HepG2 (cell line): Measurements from ENCODE around the gene SAMD5. TPM values are rescaled to one million over a fixed set of nuclear protein-coding genes. Genes with fewer than 3 reads are reported as not detected.
A peak's percentile ranks its signal among the peaks of the same experiment; 100 is the strongest.

Experiments used
- ATAC-seq: fragments of 200-7000 bp; cut with Tn5 transposase; 3 replicates; pipeline ENCODE4 v1.9.1; 2020; ENCODE audit warnings: mild to moderate bottlenecking, moderate library complexity
- BruUV-seq: library from RNA; stranded (reverse); fragments of 400-500 nt; replicated peaks from 2 replicates; lab custom pipeline; 2021; lab: Mats Ljungman, UMichigan
- CTCF ChIA-PET: fragments of 300-600 bp; formaldehyde crosslinking; extraction: SDS; loops from one replicate; lab custom pipeline; 2021; ENCODE audit warnings: low total read pairs, inconsistent platforms, low intra/inter-chr PET ratio; lab: Yijun Ruan, JAX
- POLR2A ChIA-PET: fragments of 350-600 bp; sonication (Branson Sonifier 250); formaldehyde crosslinking; loops from one replicate; lab custom pipeline; 2020; ENCODE audit warnings: antibody characterized with exemption, inconsistent platforms; lab: Yijun Ruan, JAX
- DNase-seq: peaks from one replicate; pipeline ENCODE4 v3.0.0-alpha.2; 2015; ENCODE audit warnings: low spot score
- FAIRE-seq: peaks from 3 replicates; lab custom pipeline; 2011; peaks lifted over from hg19 to GRCh38; lab: Jason Lieb, UNC
- H2AFZ ChIP-seq: one replicate; pipeline ENCODE4 v1.6.1; 2011; ENCODE audit warnings: low read length, inconsistent platforms
- H3K27ac ChIP-seq: fragments of 300-600 bp; 3 replicates; pipeline ENCODE4 v1.8.0; 2011; ENCODE audit warnings: mixed run types, mild to moderate bottlenecking, mixed read lengths, low read length, inconsistent platforms; ENCODE audit not compliant: insufficient read depth; ENCODE audit errors: extremely low read length
- H3K27me3 ChIP-seq, 2 experiments: fragments of 200-600 bp in 1 of 2; 2 replicates in 1 of 2; 3 replicates in 1 of 2; pipeline versions ENCODE4 v1.6.0 to v1.8.0; 2011; ENCODE audit warnings: low read length in 2 of 2, mild to moderate bottlenecking in 2 of 2, moderate library complexity in 2 of 2, inconsistent platforms in 1 of 2; ENCODE audit not compliant: insufficient read depth in 2 of 2, control insufficient read depth in 1 of 2
- H3K36me3 ChIP-seq, 2 experiments: fragments of 200-600 bp in 1 of 2; replicated peaks in 1 of 2; 2 replicates in 1 of 2; 3 replicates in 1 of 2; pipeline versions ENCODE4 v1.5.1 to v1.8.0; 2011; ENCODE audit warnings: low read length in 2 of 2, inconsistent platforms in 1 of 2; ENCODE audit not compliant: insufficient read depth in 2 of 2, control insufficient read depth in 1 of 2
- H3K4me1 ChIP-seq: 2 replicates; pipeline ENCODE4 v1.5.1; 2012; ENCODE audit warnings: low read length, inconsistent platforms; ENCODE audit not compliant: insufficient read depth
- H3K4me2 ChIP-seq: 2 replicates; pipeline ENCODE4 v1.6.0; 2011; ENCODE audit warnings: low read depth, low read length, inconsistent platforms
- H3K4me3 ChIP-seq, 3 experiments: fragments of 200-600 bp in 1 of 3; sonication (generic), shearing (Covaris generic) in 1 of 3; replicated peaks in 1 of 3; 2 replicates each; pipeline ENCODE4 v1.5.1; 2011 to 2016; ENCODE audit warnings: low read length in 3 of 3, inconsistent platforms in 2 of 3, low read depth in 2 of 3, mild to moderate bottlenecking in 2 of 3, control low read depth in 1 of 3, mixed read lengths in 1 of 3; ENCODE audit not compliant: insufficient read depth in 1 of 3
- H3K79me2 ChIP-seq: one replicate; pipeline ENCODE4 v1.6.1; 2011; ENCODE audit warnings: low read length, inconsistent platforms; ENCODE audit not compliant: insufficient read depth
- H3K9ac ChIP-seq: 2 replicates; pipeline ENCODE4 v1.6.0; 2011; ENCODE audit warnings: mild to moderate bottlenecking, low read depth, low read length, inconsistent platforms; ENCODE audit not compliant: insufficient read depth
- H3K9me3 ChIP-seq: 2 replicates; pipeline ENCODE4 v1.5.1; 2012; ENCODE audit warnings: mild to moderate bottlenecking, low read length
- H4K20me1 ChIP-seq: 2 replicates; pipeline ENCODE4 v1.6.0; 2011; ENCODE audit warnings: inconsistent platforms, mild to moderate bottlenecking, low read length, moderate library complexity; ENCODE audit not compliant: insufficient read depth
- BRD4 ChIP-seq: sonication (generic); formaldehyde crosslinking; IDR thresholded peaks from 2 replicates; pipeline ENCODE4 v1.4.0; 2020; ENCODE audit warnings: missing genetic modification reagents
- CREM ChIP-seq, 2 experiments: sonication (generic) in 1 of 2; formaldehyde crosslinking in 1 of 2; IDR thresholded peaks; 2 replicates each; pipeline versions ENCODE4 v1.4.0 to v1.6.1; 2016 to 2020; ENCODE audit warnings: antibody characterized with exemption in 1 of 2, mild to moderate bottlenecking in 1 of 2, missing genetic modification reagents in 1 of 2
- FOXM1 ChIP-seq: sonication (generic); formaldehyde crosslinking; IDR thresholded peaks from 2 replicates; pipeline ENCODE4 v1.5.0; 2020; ENCODE audit warnings: missing genetic modification reagents
- GLI4 ChIP-seq: sonication (generic); formaldehyde crosslinking; IDR thresholded peaks from 2 replicates; pipeline ENCODE4 v1.5.1; 2020; ENCODE audit warnings: missing genetic modification reagents, mild to moderate bottlenecking, moderate library complexity, borderline replicate concordance
- IRF2 ChIP-seq: IDR thresholded peaks from 2 replicates; pipeline ENCODE4 v1.6.1; 2018; ENCODE audit warnings: missing genetic modification reagents, missing compliant biosample characterization
- KLF15 ChIP-seq: sonication (generic); formaldehyde crosslinking; IDR thresholded peaks from 2 replicates; pipeline ENCODE4 v1.8.1; 2023; ENCODE audit warnings: borderline replicate concordance, mild to moderate bottlenecking, inconsistent platforms, missing genetic modification reagents, mixed read lengths
- NAIF1 ChIP-seq: sonication (generic); formaldehyde crosslinking; IDR thresholded peaks from 2 replicates; pipeline ENCODE4 v1.5.0; 2020; ENCODE audit warnings: mild to moderate bottlenecking, missing genetic modification reagents, borderline replicate concordance
- NCOA2 ChIP-seq: sonication (generic); formaldehyde crosslinking; IDR thresholded peaks from 2 replicates; pipeline ENCODE4 v1.8.0; 2022; ENCODE audit warnings: inconsistent platforms
- RFXANK ChIP-seq: IDR thresholded peaks from 2 replicates; pipeline ENCODE4 v1.6.1; 2016
- RFXAP ChIP-seq: sonication (generic); formaldehyde crosslinking; IDR thresholded peaks from 2 replicates; pipeline ENCODE4 v1.4.0; 2020; ENCODE audit warnings: missing genetic modification reagents, borderline replicate concordance
- ZFP82 ChIP-seq: sonication (generic); formaldehyde crosslinking; IDR thresholded peaks from 2 replicates; pipeline ENCODE4 v1.5.1; 2020; ENCODE audit warnings: mild to moderate bottlenecking, missing genetic modification reagents, borderline replicate concordance
- ZNF33A ChIP-seq: sonication (generic); formaldehyde crosslinking; IDR thresholded peaks from 2 replicates; pipeline ENCODE4 v1.5.1; 2020; ENCODE audit warnings: missing genetic modification reagents, mild to moderate bottlenecking, moderate library complexity, borderline replicate concordance
- ZNF383 ChIP-seq: sonication (generic); formaldehyde crosslinking; IDR thresholded peaks from 2 replicates; pipeline ENCODE4 v1.4.0; 2020; ENCODE audit warnings: missing genetic modification reagents, mild to moderate bottlenecking, borderline replicate concordance
- ZNF44 ChIP-seq: sonication (generic); formaldehyde crosslinking; IDR thresholded peaks from 2 replicates; pipeline ENCODE4 v1.5.1; 2020; ENCODE audit warnings: mild to moderate bottlenecking, missing genetic modification reagents
- WGBS: methylation state at CpG from one replicate; pipeline ENCODE4 v1.1.6; 2017; ENCODE audit warnings: low lambda C conversion rate; 5-methylcytosine and 5-hydroxymethylcytosine counted together
- in situ Hi-C: cut with HindIII; loops from 2 replicates; pipeline ENCODE4 v1.10.0; 2017; ENCODE audit warnings: low pct_unique_long_range_greater_than_20kb; ENCODE audit not compliant: extremely low pct_ligation_motif_present
- intact Hi-C: fragments of 100-400 bp; cut with micrococcal nuclease; formaldehyde crosslinking; loops from one replicate; pipeline ENCODE4 v1.10.0; 2022; ENCODE audit not compliant: unreplicated experiment
- polyA plus RNA-seq, 8 experiments: library from polyadenylated mRNA; depleted of rRNA in 3 of 8; stranded (reverse) in 7 of 8; unstranded in 1 of 8; fragments of >200 nt; fragmentation: Illumina TruSeq in 4 of 8; extraction: Trizol in 4 of 8; gene quantifications; 2 replicates each; pipeline versions ENCODE4 v1.2.1 to v1.2.3, GENCODE V29; 2011 to 2016; ENCODE audit warnings: low read depth in 4 of 8, missing spikeins in 1 of 8, mixed read lengths in 1 of 8; ENCODE audit not compliant: insufficient read depth in 1 of 8
- total RNA-seq, 5 experiments: library from RNA; depleted of rRNA; stranded (reverse); fragments of >200 nt; fragmentation: Illumina TruSeq; extraction: Trizol; gene quantifications; 2 replicates each; pipeline ENCODE4 v1.2.3, GENCODE V29; 2016; ENCODE audit warnings: low read depth in 1 of 5
- TF ChIP-seq, protein P1 (sequence below): sonication (generic); formaldehyde crosslinking; conservative IDR thresholded peaks from 2 replicates; pipeline ENCODE4 v1.8.0; 2022; ENCODE audit warnings: low read depth, missing genetic modification reagents
- TF ChIP-seq, protein P2 (sequence below): sonication (generic); formaldehyde crosslinking; IDR thresholded peaks from 2 replicates; pipeline ENCODE4 v1.8.1; 2023; ENCODE audit warnings: missing genetic modification reagents, inconsistent platforms, borderline replicate concordance

SAMD5 gene
- total and polyA plus RNA-seq, 2 of the 13 experiments (the other 11 are each of a cell fraction or from before 2014, with no cell fraction given) = 0.02 to 0.07 TPM

DNA sequence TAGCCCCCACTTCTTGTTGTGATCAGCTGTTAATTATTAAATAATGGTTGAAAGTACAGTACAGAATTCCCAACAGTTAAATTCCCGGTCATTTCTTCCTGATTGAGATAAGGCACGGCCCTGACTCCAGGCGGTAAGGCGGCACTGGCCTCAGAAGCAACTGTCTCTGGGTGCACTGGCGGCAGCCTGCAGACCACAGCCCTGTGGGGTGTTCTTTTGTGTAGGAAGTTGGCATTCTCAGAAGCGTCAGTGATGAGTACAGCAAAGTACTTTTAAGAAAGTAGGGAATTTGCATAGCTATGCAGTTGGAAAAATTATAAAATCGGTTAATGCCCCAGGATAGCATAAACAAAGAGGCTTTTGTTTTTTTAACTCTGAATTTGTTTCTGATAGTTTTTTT is 50.5 kb downstream of the SAMD5 start:
- ChIA-PET CTCF (no interaction called here), POLR2A (no interaction called here)
- BruUV-seq = no TSS peak
- Histone ChIP-seq H3K27ac (no peak overlapping the region), H2AFZ (no peak overlapping the region), H3K27me3 (peaks cover 0 to 14% of the 10 kb centered on the region in 2 experiments; a peak in 1 of 5 replicates), H3K9me3 (no peaks in the 10 kb centered on the region), H3K36me3 (no peaks in the 10 kb centered on the region), H3K9ac (no peak overlapping the region), H3K4me3 (no peak overlapping the region), H4K20me1 (no peaks in the 10 kb centered on the region), H3K79me2 (no peaks in the 10 kb centered on the region), H3K4me1 (no peaks in the 10 kb centered on the region), H3K4me2 (no peak overlapping the region)
- peak; percentile 58; the same call in 2 of the 3 replicates for ATAC-seq
- TF ChIP-seq FOXM1 (no peak), ZNF33A (CRISPR knock-in tag) (no peak), ZNF383 (CRISPR knock-in tag) (no peak), NCOA2 (no peak), KLF15 (CRISPR knock-in tag) (no peak)
- FAIRE-seq = no peak
- DNase-seq = no peak
- intact Hi-C loops = no loop called here
- 13% methylated on average over 7 of the region's 7 CpGs for WGBS
- in situ Hi-C loops = no loop called here

DNA sequence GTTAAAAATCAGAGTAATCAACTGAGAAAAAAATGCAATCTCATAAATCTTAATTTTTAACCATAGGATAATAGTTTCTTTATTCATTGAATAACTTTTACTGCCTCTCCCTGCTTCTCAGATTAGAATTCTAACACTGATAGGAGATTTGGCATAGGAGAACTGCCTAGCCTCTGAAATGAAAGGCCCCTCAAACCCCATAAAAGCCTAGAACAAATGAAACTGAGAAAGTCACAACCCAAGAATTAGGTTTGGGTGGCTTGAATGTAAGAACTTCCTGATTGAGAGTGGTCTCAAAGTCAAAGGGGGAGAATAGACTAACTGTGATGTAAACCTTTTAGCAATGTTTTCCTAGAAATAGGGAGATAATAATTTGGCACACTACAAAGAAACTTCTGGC is 52.2 kb downstream of the SAMD5 start:
- H4K20me1 ChIP-seq = no peaks in the 10 kb centered on the region
- in situ Hi-C loops (no loop called here), intact Hi-C loops (no loop called here)
- no peak overlapping the region for H3K4me2 ChIP-seq
- H3K9me3 ChIP-seq = no peaks in the 10 kb centered on the region
- H3K4me3 ChIP-seq = no peak overlapping the region
- POLR2A ChIA-PET = no interaction called here
- H3K4me1 ChIP-seq = no peaks in the 10 kb centered on the region
- FAIRE-seq (no peak), DNase-seq (no peak), ATAC-seq (no peak)
- no peaks in the 10 kb centered on the region for H3K79me2 ChIP-seq
- no TSS peak for BruUV-seq
- no peak overlapping the region for H2AFZ ChIP-seq
- no peak overlapping the region for H3K9ac ChIP-seq
- H3K27ac ChIP-seq = no peak overlapping the region
- CTCF ChIA-PET = no interaction called here
- H3K36me3 ChIP-seq = no peaks in the 10 kb centered on the region
- peaks cover 0 to 14% of the 10 kb centered on the region in 2 experiments; a peak in 1 of 5 replicates for H3K27me3 ChIP-seq
- TF ChIP-seq RFXAP (CRISPR knock-in tag) (no peak), BRD4 (CRISPR knock-in tag) (no peak), NAIF1 (CRISPR knock-in tag) (no peak), IRF2 (CRISPR knock-in tag) (no peak), ZNF44 (no peak), RFXANK (no peak), GLI4 (CRISPR knock-in tag) (no peak), ZFP82 (no peak), CREM (IDR thresholded peaks at IDR 0.05) (no peak), CREM (CRISPR knock-in tag; IDR thresholded peaks at IDR 0.05) (no peak)
- TF ChIP-seq, protein P1, sequence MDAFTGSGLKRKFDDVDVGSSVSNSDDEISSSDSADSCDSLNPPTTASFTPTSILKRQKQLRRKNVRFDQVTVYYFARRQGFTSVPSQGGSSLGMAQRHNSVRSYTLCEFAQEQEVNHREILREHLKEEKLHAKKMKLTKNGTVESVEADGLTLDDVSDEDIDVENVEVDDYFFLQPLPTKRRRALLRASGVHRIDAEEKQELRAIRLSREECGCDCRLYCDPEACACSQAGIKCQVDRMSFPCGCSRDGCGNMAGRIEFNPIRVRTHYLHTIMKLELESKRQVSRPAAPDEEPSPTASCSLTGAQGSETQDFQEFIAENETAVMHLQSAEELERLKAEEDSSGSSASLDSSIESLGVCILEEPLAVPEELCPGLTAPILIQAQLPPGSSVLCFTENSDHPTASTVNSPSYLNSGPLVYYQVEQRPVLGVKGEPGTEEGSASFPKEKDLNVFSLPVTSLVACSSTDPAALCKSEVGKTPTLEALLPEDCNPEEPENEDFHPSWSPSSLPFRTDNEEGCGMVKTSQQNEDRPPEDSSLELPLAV = no peak
- TF ChIP-seq, protein P2, sequence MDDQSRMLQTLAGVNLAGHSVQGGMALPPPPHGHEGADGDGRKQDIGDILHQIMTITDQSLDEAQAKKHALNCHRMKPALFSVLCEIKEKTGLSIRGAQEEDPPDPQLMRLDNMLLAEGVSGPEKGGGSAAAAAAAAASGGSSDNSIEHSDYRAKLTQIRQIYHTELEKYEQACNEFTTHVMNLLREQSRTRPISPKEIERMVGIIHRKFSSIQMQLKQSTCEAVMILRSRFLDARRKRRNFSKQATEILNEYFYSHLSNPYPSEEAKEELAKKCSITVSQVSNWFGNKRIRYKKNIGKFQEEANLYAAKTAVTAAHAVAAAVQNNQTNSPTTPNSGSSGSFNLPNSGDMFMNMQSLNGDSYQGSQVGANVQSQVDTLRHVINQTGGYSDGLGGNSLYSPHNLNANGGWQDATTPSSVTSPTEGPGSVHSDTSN = no peak
